IPS-11a (cell line): ENCODE data around the gene GUCY1A2.

Experiments
- H3K4me3 ChIP-seq: one replicate; pipeline ENCODE4 v1.5.1; 2013; ENCODE audit warnings: low read depth, low read length, control low read depth

The GUCY1A2 gene

DNA sequence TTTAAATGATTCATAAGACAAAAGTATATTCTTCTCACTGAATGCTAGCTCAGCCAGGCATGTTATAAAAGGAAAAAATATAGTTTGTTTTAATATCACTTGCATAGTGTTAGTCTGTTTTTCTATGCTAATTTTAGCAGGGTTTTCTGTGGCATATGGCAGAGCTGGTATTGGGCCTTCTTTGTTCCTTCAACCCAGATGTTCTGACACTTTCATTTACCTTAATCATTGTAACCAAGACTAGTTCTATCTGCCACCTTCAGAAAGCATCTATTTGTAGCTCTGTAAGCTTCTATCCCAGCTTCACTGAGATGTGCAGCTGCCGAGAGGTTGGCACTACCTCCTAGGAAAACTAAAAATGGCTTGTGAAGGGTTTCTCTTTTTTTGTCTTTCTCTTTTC, 338.7 kb downstream of the GUCY1A2 start:
- no peak overlapping the region for H3K4me3 ChIP-seq

DNA sequence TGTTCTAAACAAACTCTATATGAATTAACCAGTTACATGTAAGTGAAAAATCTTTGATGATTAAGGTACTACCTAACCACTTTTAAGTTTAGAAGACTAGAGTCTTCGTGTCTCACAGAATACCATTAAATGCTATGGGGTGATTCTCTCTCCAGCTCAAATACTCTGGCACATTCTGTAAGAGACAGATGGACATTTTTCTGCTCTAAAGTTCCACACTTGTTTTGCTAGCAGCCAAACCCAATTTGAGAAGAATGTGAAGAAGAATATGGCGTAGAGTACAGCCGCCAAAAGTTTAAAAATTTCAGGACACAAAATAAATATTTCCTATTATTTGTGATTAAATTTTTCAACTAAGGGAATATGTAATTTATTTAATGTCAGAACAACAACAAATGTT, 339.1 kb downstream of the GUCY1A2 start:
- H3K4me3 ChIP-seq = no peak overlapping the region

DNA sequence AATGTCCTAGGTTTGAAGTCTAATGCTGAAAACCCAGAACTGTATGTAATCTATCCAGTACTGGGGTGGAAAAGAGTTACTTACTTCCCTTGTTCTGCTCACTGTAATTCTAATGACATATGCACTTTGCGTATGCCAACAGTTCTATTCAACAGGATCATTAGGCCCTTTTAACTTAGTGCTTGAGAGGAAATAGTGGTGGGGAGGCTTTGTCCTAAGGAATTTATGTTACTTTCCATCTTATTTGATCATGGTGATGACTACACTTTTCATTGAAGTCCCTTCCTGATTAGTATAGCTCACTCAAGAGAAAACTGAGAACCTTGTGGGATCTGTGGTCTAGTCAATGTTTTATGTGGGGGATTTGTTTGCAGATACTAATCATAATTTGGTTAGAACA, 348.2 kb downstream of the GUCY1A2 start:
- no peak overlapping the region for H3K4me3 ChIP-seq

DNA sequence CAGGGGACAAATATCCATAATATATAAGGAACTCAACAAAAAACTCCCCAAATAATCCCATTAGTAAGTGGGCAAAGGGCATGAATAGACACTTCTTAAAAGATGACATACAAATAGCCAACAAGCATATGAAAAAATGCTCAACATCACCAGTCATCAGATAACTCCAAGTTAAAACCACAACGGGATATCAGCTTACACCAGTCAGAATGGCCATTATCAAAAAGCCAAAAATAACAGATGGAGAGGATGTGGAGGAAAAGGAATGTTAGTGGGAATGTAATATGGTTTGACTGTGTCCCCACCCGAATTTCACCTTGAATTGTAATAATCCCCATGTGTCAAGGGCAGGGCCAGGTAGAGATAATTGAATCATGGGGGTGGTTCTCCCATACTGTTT, 350.1 kb downstream of the GUCY1A2 start:
- no peak overlapping the region for H3K4me3 ChIP-seq

DNA sequence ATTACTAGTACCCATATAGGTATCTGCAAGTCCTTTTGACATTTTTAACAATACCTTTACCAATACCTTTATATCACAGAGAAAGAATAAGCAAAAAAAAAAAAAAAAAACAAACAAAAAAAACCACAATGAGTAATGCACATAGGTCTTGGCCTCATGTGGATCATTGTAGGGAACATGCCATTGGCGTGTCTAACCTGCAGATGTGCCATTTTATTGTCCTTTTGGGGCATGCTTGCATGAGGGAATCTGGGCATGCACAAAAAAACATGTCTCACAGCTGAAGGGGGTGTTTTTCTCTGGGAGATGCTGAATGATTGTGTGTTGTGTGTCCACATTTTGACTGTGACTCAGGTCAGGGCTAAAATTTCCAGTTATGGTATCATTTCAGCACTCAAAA, 361.6 kb downstream of the GUCY1A2 start:
- no peak overlapping the region for H3K4me3 ChIP-seq

DNA sequence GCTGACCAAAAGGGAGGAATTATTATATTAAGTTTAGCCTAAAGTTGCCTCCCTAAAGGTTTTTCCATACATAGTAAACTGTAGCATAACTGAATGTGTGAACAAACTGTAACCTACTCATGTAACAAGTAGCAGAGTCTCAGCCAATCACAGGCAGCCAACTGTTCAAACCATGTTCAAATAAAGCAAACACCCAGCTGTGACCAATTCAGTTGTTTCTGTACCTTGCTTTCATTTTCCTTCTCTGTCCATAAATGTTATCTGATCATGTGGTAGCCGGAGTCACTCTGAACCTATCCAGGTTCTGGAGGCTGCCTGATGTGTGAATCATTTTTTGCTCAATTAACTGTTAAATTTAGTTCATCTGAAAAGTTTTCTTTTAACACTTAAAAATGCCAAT, 373.5 kb downstream of the GUCY1A2 start:
- H3K4me3 ChIP-seq = no peak overlapping the region

DNA sequence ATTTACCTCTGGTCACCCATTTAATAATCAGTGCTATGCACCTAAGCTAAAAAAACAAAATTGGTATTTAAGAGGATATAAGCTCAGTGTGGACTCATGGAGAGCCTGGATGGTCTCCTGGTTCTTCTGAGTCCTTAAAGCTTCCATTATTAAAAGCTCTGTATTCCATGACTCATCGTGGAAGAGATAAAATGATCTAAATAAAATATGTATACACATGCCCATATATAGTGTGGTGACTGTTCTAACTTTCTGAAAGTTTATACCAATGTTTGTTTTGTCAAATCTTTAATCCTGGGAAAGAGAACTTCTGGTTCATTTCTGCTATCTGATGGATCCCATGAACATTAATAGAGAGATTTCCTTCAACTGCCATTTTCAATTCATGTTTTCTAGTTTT, 375.9 kb downstream of the GUCY1A2 start:
- H3K4me3 ChIP-seq = no peak overlapping the region

DNA sequence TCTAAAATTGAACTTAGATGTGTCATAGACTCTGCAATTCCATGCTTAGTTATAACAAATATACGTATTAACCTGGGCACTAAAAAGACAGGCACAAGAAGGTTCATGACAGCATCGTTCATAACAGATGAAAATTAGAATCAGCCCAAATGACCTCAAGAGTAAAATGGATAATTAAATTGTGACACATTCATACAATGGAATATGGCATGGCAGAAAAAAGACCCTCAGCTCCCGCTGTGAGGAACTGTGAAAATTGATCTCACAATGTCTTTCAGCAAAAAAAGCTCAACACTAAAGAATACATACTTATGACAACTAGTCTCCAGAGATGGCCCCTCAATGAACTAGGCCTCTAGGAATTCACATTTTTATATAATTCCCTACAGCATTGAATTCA, 386.0 kb downstream of the GUCY1A2 start:
- no peak overlapping the region for H3K4me3 ChIP-seq

DNA sequence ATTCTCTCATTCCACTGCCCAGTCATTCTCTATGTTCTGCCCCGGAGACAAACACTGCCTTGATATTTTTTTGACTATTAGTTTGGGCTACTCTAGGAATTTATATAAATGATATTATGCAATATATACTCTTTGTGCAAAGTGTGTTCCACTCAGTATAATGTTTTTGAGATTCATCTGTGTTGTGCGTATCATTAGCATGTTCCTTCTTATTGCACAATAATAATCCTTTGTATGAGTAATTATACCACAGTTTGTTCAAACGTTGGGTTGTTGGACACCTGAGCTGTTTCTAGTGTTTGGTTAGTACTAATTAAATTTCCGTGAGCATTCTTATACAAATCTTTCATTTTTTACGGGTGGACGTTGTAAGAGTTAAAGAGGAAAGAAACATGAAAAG, 390.6 kb downstream of the GUCY1A2 start:
- H3K4me3 ChIP-seq = no peak overlapping the region

DNA sequence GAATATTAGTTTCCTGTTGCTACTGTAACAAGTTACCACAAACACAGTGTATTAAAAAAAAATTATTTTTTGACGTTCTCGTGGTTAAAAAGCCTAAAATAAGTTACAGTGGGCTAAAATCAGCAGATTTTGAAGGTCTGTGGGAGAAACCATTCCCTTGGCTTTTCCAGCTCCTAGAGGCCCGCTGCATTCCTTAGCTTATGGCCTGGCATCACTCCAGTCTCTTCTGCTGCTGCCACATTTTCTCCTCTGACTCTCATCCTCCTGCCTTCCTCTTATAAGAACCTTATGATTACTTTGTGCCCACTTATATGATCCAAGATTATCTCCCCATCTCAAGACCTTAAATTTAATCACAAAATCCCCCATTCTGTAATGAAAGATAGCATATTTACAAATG, 392.7 kb downstream of the GUCY1A2 start:
- H3K4me3 ChIP-seq = no peak overlapping the region

DNA sequence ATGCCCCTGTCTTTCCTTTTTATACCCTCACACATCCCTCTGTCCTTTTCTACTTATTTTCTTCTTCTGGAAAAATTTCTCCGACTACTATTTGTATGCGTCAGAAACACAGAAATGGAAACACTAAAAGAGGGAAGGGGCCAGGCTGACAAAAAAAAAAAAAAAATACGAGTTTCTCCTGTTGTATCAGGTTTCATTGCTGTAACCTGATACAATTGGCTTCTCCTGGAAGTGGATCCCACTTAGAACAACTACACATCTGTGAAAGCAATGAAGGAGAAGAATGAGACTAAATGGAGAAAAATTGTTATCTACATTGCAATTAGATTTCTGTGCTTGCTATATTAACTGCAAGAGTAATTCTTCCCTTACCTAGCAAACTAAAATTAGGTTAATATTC, 393.9 kb downstream of the GUCY1A2 start:
- H3K4me3 ChIP-seq = no peak overlapping the region
